ENCODE data around the gene SLC29A4.

- TF ChIP-seq CTCF (conservative IDR thresholded peaks at IDR 0.05; ENCODE audit: low read depth, low read length), result no peak
- TF ChIP-seq EZH2 (IDR thresholded peaks at IDR 0.05; ENCODE audit: low read length, unreplicated experiment), result no peak
Measured at GRCh38 chr7:5334671-5335070, 51.9 kb downstream of the SLC29A4 start.

All from PC-3 (cell line).